DMS114 treated with DMSO at 0.1 percent for 48 hours (cell line): Measurements from ENCODE around the gene POU3F1.

Experiments
- DNase-seq: peaks from one replicate; lab custom pipeline; 2025; ENCODE audit not compliant: unreplicated experiment; lab: John Stamatoyannopoulos, UW

Gene POU3F1

DNA sequence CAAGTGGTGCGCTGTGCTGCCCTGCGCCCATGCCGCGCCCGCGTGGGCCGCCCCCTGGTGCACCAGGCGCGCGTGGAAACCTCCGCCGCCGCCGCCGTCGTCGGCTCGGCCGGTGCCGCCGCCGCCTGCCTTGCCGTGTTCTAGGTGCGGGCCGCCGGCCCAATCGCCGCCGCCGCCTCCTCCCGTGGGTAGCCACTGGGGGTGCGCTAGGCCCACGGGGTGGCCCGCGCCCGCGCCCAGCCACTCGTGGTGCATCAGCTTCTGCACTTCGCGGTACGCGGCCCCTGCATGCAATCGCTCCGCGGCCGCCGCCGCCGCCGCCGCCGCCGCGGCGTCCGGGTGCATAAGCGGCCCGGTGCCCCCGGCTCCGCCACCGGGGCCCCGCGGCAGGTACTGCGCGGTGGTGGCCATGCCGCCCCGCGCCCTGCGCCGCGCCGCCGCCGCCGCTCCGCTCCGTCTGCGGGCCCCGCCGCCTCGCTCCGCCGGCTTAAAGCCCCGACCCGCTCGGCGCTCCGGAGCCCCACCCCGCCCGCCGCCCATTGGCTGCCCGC is at the start of gene POU3F1:
POU3F1 (minus strand) TSS at position 461 of the 551 bp plus-strand sequence; CDS start at position 411, 50 bp downstream.
- DNase-seq, result no peak

DNA sequence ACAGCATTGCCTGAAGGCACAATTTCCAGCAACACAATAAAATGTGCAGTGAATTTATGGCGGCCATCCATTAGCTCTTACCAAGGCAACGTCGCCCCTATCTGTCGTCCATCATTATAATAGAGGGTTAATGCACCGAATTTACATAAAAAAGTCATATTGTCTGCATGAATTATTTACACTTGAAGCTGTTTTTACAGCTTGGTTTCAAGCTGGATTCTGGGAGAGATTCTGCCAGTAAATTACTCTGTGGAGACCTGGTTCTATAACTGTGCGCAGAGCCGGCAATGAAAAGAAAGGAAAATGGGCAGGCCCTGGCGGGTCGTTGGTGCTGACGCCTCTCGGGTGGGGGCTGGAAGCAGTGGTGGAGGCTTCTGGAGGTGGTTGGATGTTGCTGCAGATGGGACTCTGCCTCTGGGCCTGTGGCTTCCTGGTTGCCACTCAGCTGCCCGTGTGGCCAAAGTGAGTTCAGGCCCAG is 48.9 kb upstream of the POU3F1 start:
- no peak for DNase-seq

- DNase-seq, result no peak
Observed at GRCh38 chr1:38094711-38095290, 48.2 kb upstream of the POU3F1 start.

DNA sequence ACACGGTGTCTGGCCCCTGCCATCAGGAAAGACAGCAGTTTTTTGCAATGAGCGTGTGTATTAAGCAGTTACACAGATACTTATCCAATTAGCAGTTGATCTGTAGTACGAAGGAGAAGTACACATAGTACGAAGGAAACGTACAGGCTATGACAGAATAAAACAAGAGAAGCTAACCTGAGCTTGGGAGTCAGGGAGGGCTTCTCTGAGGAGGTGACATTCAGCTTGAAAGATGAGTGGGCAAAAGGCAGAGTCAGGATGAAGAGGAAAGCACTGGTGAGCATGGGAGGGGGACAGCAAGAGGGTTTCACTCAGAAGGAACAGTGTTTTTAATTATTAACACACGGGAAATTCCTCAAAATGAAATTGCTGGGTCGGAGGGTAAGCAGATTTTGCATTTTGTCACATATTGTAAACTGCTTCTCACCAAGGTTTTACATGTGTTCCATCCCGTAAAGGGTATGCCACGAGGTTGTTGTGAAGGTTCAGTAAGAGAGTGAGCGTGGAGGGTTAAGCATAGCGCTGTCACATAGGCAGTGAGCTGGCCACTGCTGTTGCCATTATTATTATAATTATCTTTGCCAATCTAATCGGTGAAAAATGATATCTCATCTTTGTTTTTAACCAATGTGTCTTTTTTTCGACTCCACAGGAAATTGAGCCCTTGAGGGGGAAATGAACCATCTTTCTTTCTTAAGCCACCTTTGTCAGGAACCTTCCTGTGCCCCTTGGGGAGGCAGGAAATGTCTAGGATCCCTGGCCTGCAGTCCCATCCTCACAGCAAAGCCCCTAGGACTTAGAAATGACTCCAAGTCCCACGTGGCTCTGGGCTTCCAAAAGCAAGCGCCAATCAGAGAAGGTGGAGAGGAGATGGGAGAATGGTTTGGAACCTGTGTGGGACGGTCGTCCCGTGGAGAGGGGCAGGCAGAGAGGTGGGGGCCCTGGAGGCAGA is 47.3 kb upstream of the POU3F1 start:
- no peak for DNase-seq

- DNase-seq, result no peak
Observed at GRCh38 chr1:38092256-38092655, 45.7 kb upstream of the POU3F1 start.

DNA sequence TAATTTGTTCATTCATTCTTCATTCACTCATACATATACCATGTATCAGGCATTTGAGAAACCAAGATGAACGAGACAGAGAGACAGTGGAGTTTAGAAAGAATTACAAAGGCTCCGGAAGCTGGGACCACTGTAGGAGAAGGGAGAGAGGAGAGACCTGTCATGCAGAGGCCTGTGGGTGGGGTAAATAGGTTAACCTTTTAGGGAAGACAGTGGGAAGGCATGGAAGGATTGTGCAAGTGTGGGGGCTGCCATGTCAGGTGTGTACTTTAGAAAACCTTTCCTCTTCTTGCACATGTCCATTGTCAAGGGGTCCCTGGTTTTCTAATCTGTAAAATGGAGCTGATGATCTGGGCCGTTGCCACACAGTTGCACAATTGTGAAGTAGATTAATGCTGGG is 44.2 kb upstream of the POU3F1 start:
- DNase-seq, result no peak

DNA sequence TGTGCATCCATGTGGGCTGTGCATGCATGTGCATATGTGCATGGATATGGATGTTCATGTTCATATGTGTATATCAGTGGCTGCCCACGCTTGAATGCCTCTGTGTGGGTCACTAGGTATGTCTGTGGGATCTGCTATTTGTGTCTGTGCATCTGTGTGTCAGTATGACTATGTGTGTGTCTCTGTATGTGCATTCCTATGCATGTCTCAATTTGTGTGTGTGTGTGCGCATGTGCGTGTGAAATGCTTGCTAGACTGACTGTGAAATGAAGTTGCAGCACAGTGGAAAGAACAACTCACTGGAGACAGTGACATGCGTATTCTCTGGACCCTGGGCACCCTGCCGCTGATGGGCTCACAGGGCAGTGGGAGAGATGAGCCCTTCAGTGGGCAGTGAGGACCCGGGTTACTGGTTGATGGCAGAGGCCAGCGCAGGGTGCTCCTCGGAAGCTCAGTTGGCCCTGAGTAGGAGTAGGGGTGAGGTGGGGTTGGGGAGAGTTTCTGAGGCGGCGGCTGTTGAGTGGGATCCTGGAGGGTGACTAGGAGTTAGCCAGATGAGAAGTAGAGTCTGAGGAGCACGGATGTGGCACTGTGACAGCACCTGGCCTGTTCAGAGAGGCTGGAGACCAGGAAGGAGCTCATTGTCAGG is 43.2 kb upstream of the POU3F1 start:
- no peak for DNase-seq

- DNase-seq, result no peak
Observed at GRCh38 chr1:38088791-38089190, 42.2 kb upstream of the POU3F1 start.

DNA sequence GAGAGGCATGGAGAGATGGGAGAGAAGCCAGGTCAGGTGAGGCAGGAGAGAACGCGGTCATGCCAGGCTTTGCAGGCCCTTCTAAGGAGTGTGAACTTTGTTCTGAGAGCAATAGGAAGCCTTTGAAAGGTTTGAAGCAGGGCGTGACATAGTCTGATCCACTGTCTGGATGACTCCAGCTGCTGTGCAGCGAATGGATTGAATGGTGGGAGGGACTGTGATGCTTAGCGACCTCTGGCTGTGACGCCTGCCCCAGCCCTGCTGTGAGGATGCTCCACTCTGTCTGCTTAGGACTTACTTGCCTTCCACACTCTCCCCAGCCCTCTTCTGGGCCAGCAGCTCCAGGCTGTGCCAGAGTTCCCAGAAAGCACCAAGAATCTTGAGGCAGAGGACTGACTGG is 41.8 kb upstream of the POU3F1 start:
- no peak for DNase-seq

DNA sequence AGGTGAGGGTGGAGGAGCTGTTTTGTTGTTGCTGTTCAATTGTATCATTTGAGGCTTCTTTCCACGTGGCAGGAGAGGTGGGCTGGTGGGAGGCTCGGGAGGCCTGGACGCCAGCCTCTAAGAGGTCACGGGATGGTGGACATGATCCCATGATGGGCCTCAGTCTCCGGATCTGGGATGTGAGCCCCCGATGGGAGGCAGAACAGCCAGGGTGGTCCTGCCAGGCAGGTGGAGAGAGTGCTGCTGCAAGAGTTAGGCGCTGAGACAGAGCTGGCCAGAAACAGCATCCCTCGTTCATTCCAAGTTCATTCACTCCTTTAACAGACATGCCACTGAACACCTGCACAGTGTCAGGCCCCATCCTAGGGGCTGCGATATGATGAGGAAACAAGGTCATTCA is 41.1 kb upstream of the POU3F1 start:
- no peak for DNase-seq

DNA sequence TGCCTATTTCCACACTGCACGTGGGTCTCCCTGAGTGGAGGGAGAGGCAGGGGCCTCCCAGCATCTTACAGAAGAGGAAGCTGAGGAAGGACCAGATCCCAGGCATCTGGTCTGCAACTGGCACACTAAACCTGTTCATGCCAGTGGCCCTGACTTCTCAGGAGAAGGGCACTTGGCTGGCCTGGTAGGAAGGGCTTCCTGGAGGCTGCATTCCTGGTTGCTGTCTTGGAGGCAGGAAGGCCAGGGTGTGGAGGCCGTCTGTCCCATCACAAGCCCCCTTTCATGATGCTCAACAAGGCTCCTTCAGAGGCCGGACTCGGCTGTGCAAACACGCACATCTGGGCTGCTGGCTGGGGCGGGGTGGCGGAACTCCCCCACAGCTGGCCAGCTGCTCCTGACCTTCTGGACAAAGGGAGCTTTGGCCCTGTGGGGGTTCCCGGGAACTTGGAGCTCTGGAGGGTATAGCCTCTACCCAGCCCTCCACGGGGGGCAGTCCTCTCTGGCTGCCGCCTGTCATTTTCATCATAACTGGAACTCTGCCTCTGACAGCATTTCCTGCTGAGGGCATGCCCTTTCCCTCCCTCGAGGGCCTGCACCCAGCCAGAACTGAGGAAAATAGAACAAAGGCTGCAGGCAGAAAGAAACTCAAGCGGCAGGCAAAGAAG is 39.2 kb upstream of the POU3F1 start:
- no peak for DNase-seq

GRCh38 chr1:38084700-38085099 is 38.1 kb upstream of the POU3F1 start:
- no peak for DNase-seq

DNA sequence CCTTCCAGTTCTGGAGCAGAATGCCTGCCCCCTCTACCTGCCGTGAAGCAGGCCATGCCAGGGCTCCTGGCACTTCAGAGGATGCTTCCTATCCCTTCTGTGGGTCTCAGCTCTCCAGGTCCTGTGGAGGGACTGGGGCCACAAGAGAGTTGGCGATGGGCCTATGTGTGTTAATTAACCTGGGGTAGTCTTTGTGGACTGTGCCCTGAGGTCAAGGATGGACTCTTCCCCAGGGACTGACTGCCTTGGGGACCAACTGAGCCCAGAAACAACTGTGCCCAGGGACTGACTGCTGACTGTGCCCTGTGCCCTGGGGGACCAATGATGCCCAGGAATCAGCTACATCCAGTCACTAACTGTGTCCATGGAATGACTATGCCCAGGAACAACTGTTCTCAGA is 37.5 kb upstream of the POU3F1 start:
- DNase-seq, result no peak

- DNase-seq, result no peak
Observed at GRCh38 chr1:38083541-38083940, 36.9 kb upstream of the POU3F1 start.

- no peak for DNase-seq
Observed at GRCh38 chr1:38082769-38083263, 36.2 kb upstream of the POU3F1 start.

DNA sequence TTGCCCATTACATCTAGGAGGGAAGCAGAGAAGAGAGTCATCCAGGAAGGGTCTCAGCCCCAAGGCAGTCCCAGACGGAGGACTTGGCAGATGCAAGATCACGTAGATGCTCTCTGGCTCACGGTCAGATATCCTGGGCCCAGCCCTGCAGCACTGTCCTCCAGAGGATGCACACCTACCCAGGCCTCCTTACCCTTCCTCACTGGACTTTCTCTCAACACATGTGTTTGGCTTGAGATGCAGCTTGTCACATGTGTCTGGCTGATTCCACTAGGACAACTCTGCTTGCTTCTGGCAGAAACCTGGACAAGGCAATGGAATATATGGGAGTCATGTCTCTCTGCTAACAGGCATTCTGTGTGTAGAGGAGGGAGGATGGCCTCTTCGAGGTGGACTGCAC is 32.4 kb upstream of the POU3F1 start:
- DNase-seq, result no peak

GRCh38 chr1:38077523-38078147 is 31.0 kb upstream of the POU3F1 start:
- DNase-seq, result no peak

GRCh38 chr1:38076455-38076854 is 29.9 kb upstream of the POU3F1 start:
- DNase-seq, result no peak

DNA sequence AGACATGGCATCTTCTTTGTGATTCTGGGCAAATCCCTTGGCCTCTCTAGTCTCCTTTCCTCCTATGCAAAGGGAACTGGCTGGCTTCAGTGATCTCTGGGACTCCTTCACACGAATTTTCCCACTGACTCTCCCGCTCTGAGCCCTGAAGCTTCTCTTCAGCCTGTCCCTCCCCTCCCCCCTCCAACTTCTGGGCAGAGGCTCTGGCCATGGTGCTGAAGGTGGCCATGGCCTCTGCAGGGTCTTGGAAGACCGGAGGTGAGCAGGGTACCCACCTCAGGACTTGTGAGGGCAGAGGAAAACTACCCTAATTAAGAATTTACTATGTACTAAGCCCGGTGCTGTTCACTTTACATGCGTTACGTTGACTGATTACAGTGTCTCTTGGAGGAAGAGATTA is 29.4 kb upstream of the POU3F1 start:
- DNase-seq, result no peak

GRCh38 chr1:38075191-38075590 is 28.6 kb upstream of the POU3F1 start:
- no peak for DNase-seq
